DND-41 (cell line): ENCODE results near the gene SPIN4.

Experiments
- ATAC-seq: fragments of 200-7000 bp; cut with Tn5 transposase; 3 replicates; pipeline ENCODE4 v1.9.1; 2021; ENCODE audit warnings: low read depth; ENCODE audit not compliant: insufficient read depth
- DNase-seq: peaks from one replicate; pipeline ENCODE4 v3.0.0-alpha.2; 2020
- H2AFZ ChIP-seq: 2 replicates; pipeline ENCODE4 v1.6.0; 2012; ENCODE audit warnings: low read depth, low read length
- H3K27ac ChIP-seq: 2 replicates; pipeline ENCODE4 v1.5.1; 2012; ENCODE audit warnings: low read length, inconsistent platforms
- H3K27me3 ChIP-seq: fragments of 200-600 bp; sonication (generic); 2 replicates; pipeline ENCODE4 v1.6.0; 2012; ENCODE audit warnings: low read length, mild to moderate bottlenecking, inconsistent platforms; ENCODE audit not compliant: insufficient read depth, poor library complexity
- H3K36me3 ChIP-seq: 2 replicates; pipeline ENCODE4 v1.5.1; 2012; ENCODE audit warnings: low read length, inconsistent platforms; ENCODE audit not compliant: insufficient read depth
- H3K4me1 ChIP-seq: 2 replicates; pipeline ENCODE4 v1.5.1; 2012; ENCODE audit warnings: mild to moderate bottlenecking, low read length; ENCODE audit not compliant: insufficient read depth
- H3K4me2 ChIP-seq: 2 replicates; pipeline ENCODE4 v1.6.0; 2012; ENCODE audit warnings: mild to moderate bottlenecking, moderate library complexity, low read length, inconsistent platforms; ENCODE audit not compliant: insufficient read depth
- H3K4me3 ChIP-seq, 2 experiments: fragments of 200-600 bp in 1 of 2; shearing (Covaris generic) in 1 of 2; 2 replicates each; pipeline ENCODE4 v1.5.1; 2012 to 2016; ENCODE audit warnings: inconsistent platforms in 2 of 2, low read length in 2 of 2, mild to moderate bottlenecking in 2 of 2, low read depth in 1 of 2, moderate library complexity in 1 of 2
- H3K79me2 ChIP-seq: 2 replicates; pipeline ENCODE4 v1.6.0; 2012; ENCODE audit warnings: low read length, inconsistent platforms; ENCODE audit not compliant: insufficient read depth
- H3K9ac ChIP-seq: 2 replicates; pipeline ENCODE4 v1.6.0; 2012; ENCODE audit warnings: low read depth, mild to moderate bottlenecking, inconsistent platforms, low read length, moderate library complexity
- H3K9me3 ChIP-seq: 2 replicates; pipeline ENCODE4 v1.5.1; 2012; ENCODE audit warnings: low read length, moderate library complexity, mild to moderate bottlenecking, inconsistent platforms; ENCODE audit not compliant: insufficient read depth, severe bottlenecking
- H4K20me1 ChIP-seq: 2 replicates; pipeline ENCODE4 v1.6.0; 2012; ENCODE audit warnings: low read length; ENCODE audit not compliant: insufficient read depth
- EZH2 ChIP-seq: IDR thresholded peaks from 3 replicates; pipeline ENCODE4 v1.6.1; 2012; ENCODE audit warnings: borderline replicate concordance, low read depth, mild to moderate bottlenecking, moderate library complexity, low read length, inconsistent platforms; ENCODE audit not compliant: severe bottlenecking
- TF ChIP-seq, protein P1 (sequence below): IDR thresholded peaks from 2 replicates; pipeline ENCODE4 v1.5.1; 2012; ENCODE audit warnings: borderline replicate concordance, low read length, moderate library complexity, mild to moderate bottlenecking; ENCODE audit not compliant: poor library complexity, severe bottlenecking; ENCODE audit errors: extremely low read depth

SPIN4 gene

DNA sequence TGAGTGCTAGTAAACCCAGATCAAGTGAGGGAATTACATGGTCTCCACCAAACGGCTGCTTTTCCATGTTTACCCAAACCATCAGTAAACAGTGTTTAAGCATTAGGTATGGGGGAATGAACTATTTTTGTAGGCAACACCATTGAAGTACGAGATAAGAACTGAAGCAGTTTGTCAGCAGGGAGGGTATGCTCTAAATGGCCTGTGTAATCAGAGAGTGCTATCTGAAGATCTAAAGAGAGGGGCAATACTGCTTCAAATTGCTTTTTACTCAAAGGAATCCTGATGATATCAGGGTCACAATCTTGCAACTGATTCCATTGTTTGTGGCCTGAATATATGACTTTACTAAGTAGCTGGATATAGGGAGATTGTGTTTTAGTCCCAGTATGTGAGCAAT lies 10.4 kb upstream of the SPIN4 start:
- no peak for DNase-seq
- Histone ChIP-seq H2AFZ (no peak overlapping the region), H3K79me2 (no peaks in the 10 kb centered on the region), H3K9me3 (peaks cover 12% of the 10 kb centered on the region), H3K4me3 (no peak overlapping the region), H3K36me3 (no peaks in the 10 kb centered on the region), H3K9ac (no peak overlapping the region), H3K27me3 (no peaks in the 10 kb centered on the region), H4K20me1 (no peaks in the 10 kb centered on the region), H3K4me1 (no peaks in the 10 kb centered on the region), H3K4me2 (no peak overlapping the region), H3K27ac (no peak overlapping the region)
- ATAC-seq: no peak
- TF ChIP-seq EZH2: no peak
- TF ChIP-seq, protein P1, sequence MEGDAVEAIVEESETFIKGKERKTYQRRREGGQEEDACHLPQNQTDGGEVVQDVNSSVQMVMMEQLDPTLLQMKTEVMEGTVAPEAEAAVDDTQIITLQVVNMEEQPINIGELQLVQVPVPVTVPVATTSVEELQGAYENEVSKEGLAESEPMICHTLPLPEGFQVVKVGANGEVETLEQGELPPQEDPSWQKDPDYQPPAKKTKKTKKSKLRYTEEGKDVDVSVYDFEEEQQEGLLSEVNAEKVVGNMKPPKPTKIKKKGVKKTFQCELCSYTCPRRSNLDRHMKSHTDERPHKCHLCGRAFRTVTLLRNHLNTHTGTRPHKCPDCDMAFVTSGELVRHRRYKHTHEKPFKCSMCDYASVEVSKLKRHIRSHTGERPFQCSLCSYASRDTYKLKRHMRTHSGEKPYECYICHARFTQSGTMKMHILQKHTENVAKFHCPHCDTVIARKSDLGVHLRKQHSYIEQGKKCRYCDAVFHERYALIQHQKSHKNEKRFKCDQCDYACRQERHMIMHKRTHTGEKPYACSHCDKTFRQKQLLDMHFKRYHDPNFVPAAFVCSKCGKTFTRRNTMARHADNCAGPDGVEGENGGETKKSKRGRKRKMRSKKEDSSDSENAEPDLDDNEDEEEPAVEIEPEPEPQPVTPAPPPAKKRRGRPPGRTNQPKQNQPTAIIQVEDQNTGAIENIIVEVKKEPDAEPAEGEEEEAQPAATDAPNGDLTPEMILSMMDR: no peak

DNA sequence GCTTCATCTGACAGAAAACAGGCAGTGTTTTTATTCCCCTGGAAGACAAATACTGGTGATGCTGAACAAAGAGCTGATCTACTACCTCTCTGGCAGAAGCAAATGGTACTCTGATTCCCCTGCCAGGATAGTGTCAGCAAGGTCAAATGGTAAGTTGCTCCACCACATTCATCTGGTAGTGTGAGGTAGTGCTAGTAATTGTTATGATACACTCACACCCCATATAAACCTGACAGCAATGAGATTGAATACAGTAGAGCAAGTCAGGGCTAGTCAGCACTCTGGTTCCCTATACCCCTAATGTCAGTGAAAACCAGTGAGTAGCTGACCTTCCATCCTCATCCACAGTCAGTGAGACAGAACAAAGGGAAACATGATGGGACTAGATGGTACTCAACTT lies 3.4 kb upstream of the SPIN4 start:
- Histone ChIP-seq H3K9ac (no peak overlapping the region), H4K20me1 (no peaks in the 10 kb centered on the region), H2AFZ (peak overlapping the region; percentile 33; the same call in 1 of the 2 replicates), H3K27ac (no peak overlapping the region), H3K27me3 (no peaks in the 10 kb centered on the region), H3K36me3 (no peaks in the 10 kb centered on the region), H3K79me2 (peaks cover 14% of the 10 kb centered on the region), H3K9me3 (no peaks in the 10 kb centered on the region), H3K4me3 (no peak overlapping the region), H3K4me1 (peaks cover 23% of the 10 kb centered on the region; the same call in 1 of the 2 replicates), H3K4me2 (no peak overlapping the region)
- no peak for DNase-seq
- ATAC-seq: no peak
- TF ChIP-seq EZH2: no peak
- TF ChIP-seq, protein P1: no peak

DNA sequence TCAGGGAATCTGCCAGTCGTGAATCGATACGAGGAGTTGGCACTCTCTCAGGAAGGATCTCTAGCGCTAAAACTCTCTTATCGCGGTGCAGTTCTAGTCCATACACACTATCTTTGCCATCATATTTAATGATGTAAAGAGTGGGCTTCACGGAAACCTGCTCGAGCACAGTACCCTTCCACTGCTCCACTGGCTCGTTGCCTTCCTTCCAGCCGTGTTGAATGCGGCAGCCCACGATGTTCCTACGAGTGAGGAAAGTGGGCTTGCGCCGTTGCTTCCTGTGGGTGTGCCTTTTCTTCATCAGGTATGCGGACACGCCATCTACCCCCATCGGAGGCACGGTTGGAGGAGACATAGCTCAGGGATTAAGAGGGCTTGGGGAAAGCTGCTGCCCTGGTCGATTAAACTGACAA lies 661 bp downstream of the SPIN4 start:
- H2AFZ ChIP-seq: peak overlapping the region; percentile 51

More for the DNA sequence above, 661 bp downstream of the SPIN4 start:
- H4K20me1 ChIP-seq: no peaks in the 10 kb centered on the region
- peak overlapping the region; percentile 85 for H3K9ac ChIP-seq
- peak overlapping the region; percentile 93 for H3K27ac ChIP-seq
- peak; percentile 50 for ATAC-seq
- H3K4me3 ChIP-seq: peak overlapping the region; percentile 56 to 90; a peak in 3 of 4 replicates
- peaks cover 37% of the 10 kb centered on the region; the same call in 1 of the 2 replicates for H3K4me1 ChIP-seq
- H3K79me2 ChIP-seq: peaks cover 40% of the 10 kb centered on the region
- H3K4me2 ChIP-seq: peak overlapping the region; percentile 83
- peak; percentile 47 for DNase-seq
- H3K27me3 ChIP-seq: no peaks in the 10 kb centered on the region
- TF ChIP-seq, protein P1: no peak
- TF ChIP-seq EZH2: no peak
- no peaks in the 10 kb centered on the region for H3K9me3 ChIP-seq
- H3K36me3 ChIP-seq: no peaks in the 10 kb centered on the region; the same call in 1 of the 2 replicates
